ENCODE results near the gene PKHD1.

The PKHD1 gene

DNA sequence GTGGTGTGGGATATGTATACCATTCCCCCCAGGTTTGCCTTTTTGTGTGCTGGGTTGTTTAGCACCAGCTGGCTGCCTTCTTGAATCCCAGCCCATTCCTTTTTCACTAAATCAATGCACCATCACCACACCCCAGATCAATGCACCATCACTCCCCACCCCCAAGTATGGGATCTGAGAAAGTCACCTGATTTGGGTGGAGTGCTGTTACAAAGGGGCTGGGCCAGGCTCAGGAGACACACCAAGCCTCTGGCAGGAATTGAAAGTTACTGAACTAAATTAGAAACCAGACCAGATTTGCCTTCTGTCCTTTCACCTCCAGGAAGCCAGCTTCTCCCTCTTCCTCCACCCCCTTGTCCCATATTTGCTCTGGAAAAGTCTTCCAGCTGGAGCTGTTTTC, 19.6 kb upstream of the PKHD1 start:
- TF ChIP-seq, protein P1, sequence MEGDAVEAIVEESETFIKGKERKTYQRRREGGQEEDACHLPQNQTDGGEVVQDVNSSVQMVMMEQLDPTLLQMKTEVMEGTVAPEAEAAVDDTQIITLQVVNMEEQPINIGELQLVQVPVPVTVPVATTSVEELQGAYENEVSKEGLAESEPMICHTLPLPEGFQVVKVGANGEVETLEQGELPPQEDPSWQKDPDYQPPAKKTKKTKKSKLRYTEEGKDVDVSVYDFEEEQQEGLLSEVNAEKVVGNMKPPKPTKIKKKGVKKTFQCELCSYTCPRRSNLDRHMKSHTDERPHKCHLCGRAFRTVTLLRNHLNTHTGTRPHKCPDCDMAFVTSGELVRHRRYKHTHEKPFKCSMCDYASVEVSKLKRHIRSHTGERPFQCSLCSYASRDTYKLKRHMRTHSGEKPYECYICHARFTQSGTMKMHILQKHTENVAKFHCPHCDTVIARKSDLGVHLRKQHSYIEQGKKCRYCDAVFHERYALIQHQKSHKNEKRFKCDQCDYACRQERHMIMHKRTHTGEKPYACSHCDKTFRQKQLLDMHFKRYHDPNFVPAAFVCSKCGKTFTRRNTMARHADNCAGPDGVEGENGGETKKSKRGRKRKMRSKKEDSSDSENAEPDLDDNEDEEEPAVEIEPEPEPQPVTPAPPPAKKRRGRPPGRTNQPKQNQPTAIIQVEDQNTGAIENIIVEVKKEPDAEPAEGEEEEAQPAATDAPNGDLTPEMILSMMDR (IDR thresholded peaks at IDR 0.05; ENCODE audit: borderline replicate concordance, insufficient read depth, low read depth, low read length): no peak
- H3K4me3 ChIP-seq (ENCODE audit: low read depth, low read length): no peak overlapping the region

DNA sequence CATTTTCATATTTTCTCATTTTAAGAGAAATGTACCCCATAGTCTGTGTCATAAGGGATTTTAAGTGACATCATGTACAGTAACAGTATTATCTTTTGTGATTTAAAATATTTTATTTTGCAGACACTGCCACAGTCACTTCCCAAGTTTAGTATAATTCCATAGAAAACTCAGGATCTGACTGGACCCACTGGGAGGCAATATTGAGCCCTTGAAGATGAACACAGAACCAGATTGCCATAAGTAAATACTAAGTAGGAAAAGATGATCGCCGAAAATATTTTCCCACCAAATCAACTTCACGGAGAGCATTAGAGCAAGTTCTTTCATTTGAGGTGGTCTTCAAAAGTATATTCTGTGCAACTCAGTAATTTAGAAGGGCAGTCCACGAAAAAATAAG, 17.6 kb upstream of the PKHD1 start:
- no peak overlapping the region for H3K4me3 ChIP-seq (ENCODE audit: low read depth, low read length)
- TF ChIP-seq, protein P1 (IDR thresholded peaks at IDR 0.05; ENCODE audit: borderline replicate concordance, insufficient read depth, low read depth, low read length): no peak

DNA sequence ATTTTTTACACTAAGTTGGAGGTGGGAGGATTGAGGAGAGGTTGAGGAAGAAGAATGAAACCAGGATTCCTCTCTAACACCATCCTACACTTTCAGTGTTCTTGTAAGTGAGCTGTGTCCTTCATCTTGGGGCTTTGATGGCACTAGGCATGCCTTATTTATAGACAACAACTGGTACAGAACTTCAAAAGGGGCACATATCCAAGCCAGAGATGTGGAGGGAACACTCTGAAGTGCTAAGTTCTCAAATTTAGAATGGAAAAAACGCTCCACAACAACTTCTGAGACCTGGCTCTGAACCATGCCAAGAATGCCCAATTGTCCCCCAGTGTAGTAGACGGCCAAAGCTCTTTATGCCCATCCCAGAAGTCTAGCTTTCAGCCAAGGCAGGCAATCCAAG, 16.2 kb upstream of the PKHD1 start:
- TF ChIP-seq, protein P1 (IDR thresholded peaks at IDR 0.05; ENCODE audit: borderline replicate concordance, insufficient read depth, low read depth, low read length): no peak
- no peak overlapping the region for H3K4me3 ChIP-seq (ENCODE audit: low read depth, low read length)

DNA sequence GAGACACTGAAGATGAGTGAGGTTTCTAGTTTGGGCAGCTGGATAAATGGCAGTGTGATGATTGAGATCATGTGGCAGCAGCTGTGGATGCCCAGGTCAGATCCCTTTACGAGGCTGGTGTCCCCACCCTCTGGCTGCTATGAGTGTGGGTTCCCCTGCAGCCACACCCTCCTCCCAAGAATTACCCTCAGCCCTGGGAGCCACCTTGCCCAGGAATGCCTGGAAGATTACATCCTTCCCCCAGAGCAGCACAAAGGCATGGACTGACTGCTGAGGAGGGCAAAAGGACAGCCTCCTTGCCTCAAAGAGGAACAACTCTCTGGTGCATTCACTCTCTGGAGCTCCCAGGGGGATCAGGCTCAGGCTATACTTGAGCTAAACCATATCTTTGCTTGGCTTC, 15.0 kb upstream of the PKHD1 start:
- H3K4me3 ChIP-seq (ENCODE audit: low read depth, low read length): no peak overlapping the region
- TF ChIP-seq, protein P1 (IDR thresholded peaks at IDR 0.05; ENCODE audit: borderline replicate concordance, insufficient read depth, low read depth, low read length): no peak

DNA sequence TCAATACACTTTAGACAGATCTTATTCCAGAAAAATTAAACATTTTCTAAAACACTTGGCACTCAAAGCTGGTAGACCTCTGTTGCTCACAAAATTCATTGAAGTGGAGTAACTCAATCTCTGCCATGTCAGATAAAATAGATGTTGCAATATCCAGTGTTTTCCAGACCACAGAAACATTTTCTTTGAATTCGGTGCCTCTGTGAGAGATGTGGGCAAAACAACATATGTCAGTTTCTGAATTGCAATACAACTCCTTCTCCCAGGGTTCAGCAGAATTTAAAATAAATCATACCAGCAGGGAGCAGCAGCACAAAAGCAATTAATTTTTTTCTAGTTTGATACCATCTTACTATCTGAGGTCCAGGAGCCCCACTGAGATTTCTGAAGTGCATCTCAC, 11.3 kb upstream of the PKHD1 start:
- H3K4me3 ChIP-seq (ENCODE audit: low read depth, low read length): no peak overlapping the region
- TF ChIP-seq, protein P1 (IDR thresholded peaks at IDR 0.05; ENCODE audit: borderline replicate concordance, insufficient read depth, low read depth, low read length): no peak

DNA sequence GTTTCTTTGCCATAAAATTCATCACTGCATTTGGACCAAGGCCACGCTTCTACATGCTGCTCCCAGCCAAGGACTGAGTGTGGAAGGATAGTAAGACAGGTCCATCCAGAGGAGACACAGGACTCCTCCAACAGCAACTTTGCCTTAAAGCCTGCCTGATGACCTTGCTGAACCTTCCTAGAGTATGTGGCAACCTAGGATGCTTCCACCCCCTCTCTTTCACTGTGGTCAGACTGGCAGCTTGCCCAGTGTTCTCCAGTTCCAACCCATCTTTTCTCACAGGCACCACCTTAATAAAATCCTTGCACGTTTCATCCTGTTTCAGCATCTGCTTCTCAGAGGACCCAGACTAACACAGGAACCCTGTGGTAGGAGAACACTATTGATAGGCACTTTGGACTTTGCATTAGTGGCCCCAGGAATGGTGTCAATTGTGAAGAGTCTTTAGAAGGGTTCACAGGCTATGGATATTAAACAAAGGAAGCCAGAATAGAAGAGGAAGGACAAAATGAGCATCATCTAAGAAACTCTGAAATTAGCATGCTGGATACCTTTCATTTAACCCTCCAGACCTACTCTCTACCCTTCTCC, 2.4 kb upstream of the PKHD1 start:
- H3K4me3 ChIP-seq (ENCODE audit: low read depth, low read length): no peak overlapping the region
- TF ChIP-seq, protein P1 (IDR thresholded peaks at IDR 0.05; ENCODE audit: borderline replicate concordance, insufficient read depth, low read depth, low read length): no peak

DNA sequence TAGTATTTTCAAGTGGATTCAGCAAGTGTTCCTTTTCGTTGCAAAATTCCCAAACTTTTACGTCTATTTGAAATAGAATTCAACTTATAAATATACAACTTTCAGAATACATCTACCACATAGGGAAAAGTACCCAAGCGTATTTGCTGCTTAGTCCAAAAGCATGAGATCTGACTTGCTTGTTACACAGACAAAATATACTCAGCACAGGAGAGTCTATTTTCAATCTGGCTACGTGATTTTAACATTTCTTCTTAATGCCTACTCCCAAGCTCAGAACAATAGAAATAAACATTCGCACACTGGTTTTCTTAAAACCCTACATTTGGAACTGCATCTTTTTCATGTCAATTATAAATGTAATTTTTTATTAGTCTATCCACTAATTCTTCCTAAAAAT, 672 bp downstream of the PKHD1 start:
- H3K4me3 ChIP-seq (ENCODE audit: low read depth, low read length): no peak overlapping the region

More for the DNA sequence above, 672 bp downstream of the PKHD1 start:
- TF ChIP-seq, protein P1 (IDR thresholded peaks at IDR 0.05; ENCODE audit: borderline replicate concordance, insufficient read depth, low read depth, low read length): no peak
